ENCODE results near the gene RBM20.
"Not testable (repeated sequence)": the region's sequence is repeated elsewhere in the genome, so short reads cannot be mapped to it uniquely, and the experiment has no call there.

Gene RBM20

GRCh38 chr10:110724937-110725336 lies 80.8 kb downstream of the RBM20 start:
- TF ChIP-seq CTCF (IDR thresholded peaks at IDR 0.05): no peak
- no peak overlapping the region for H3K27ac ChIP-seq
- H3K36me3 ChIP-seq: no peaks in the 10 kb centered on the region
- H3K9me3 ChIP-seq: no peaks in the 10 kb centered on the region
- no peak overlapping the region for H3K4me3 ChIP-seq (ENCODE audit: low read depth in 1 of 2, low read length in 1 of 2)
- H3K4me1 ChIP-seq (ENCODE audit: control insufficient read depth in 1 of 2, insufficient read depth in 1 of 2, low read depth in 1 of 2, low read length in 1 of 2): no peaks in the 10 kb centered on the region
- no peaks in the 10 kb centered on the region for H3K27me3 ChIP-seq

- Histone ChIP-seq H3K4me1 (ENCODE audit: control insufficient read depth in 1 of 2, insufficient read depth in 1 of 2, low read depth in 1 of 2, low read length in 1 of 2) (peaks cover 0 to 2% of the 10 kb centered on the region in 2 experiments), H3K27ac (no peak overlapping the region), H3K9me3 (no peaks in the 10 kb centered on the region), H3K4me3 (ENCODE audit: low read depth in 1 of 2, low read length in 1 of 2) (no peak overlapping the region), H3K36me3 (no peaks in the 10 kb centered on the region), H3K27me3 (no peaks in the 10 kb centered on the region)
- TF ChIP-seq CTCF (IDR thresholded peaks at IDR 0.05): no peak
Observed at GRCh38 chr10:110725801-110726630, 81.9 kb downstream of the RBM20 start.

GRCh38 chr10:110727785-110728184 lies 83.6 kb downstream of the RBM20 start:
- not testable (repeated sequence) for H3K4me3 ChIP-seq (ENCODE audit: low read depth in 1 of 2, low read length in 1 of 2); H3K9me3 ChIP-seq; H3K27ac ChIP-seq; H3K36me3 ChIP-seq; H3K4me1 ChIP-seq (ENCODE audit: control insufficient read depth in 1 of 2, insufficient read depth in 1 of 2, low read depth in 1 of 2, low read length in 1 of 2)
- peaks cover 15% of the 10 kb centered on the region for H3K27me3 ChIP-seq

- H3K27me3 ChIP-seq: peaks cover 39% of the 10 kb centered on the region
Observed at GRCh38 chr10:110730345-110731050, 86.4 kb downstream of the RBM20 start.

GRCh38 chr10:110733218-110733952 lies 89.2 kb downstream of the RBM20 start:
- Histone ChIP-seq H3K9me3 (no peaks in the 10 kb centered on the region), H3K4me1 (ENCODE audit: control insufficient read depth in 1 of 2, insufficient read depth in 1 of 2, low read depth in 1 of 2, low read length in 1 of 2) (peaks cover 0 to 2% of the 10 kb centered on the region in 2 experiments), H3K27ac (no peak overlapping the region), H3K4me3 (ENCODE audit: low read depth in 1 of 2, low read length in 1 of 2) (no peak overlapping the region), H3K36me3 (no peaks in the 10 kb centered on the region), H3K27me3 (peaks cover 44% of the 10 kb centered on the region)
- TF ChIP-seq CTCF (IDR thresholded peaks at IDR 0.05): no peak

More at GRCh38 chr10:110730345-110731050, 86.4 kb downstream of the RBM20 start:
- Histone ChIP-seq H3K27ac (no peak overlapping the region), H3K4me3 (ENCODE audit: low read depth in 1 of 2, low read length in 1 of 2) (no peak overlapping the region), H3K4me1 (ENCODE audit: control insufficient read depth in 1 of 2, insufficient read depth in 1 of 2, low read depth in 1 of 2, low read length in 1 of 2) (peaks cover 0 to 2% of the 10 kb centered on the region in 2 experiments), H3K36me3 (no peaks in the 10 kb centered on the region), H3K9me3 (no peaks in the 10 kb centered on the region)
- TF ChIP-seq CTCF (IDR thresholded peaks at IDR 0.05): no peak
